Measurements from ENCODE around the gene ETFA. TPM values are rescaled to one million over a fixed set of nuclear protein-coding genes. Genes with fewer than 3 reads are reported as not detected.

The ETFA gene
- total RNA-seq, 1 donor from 2014 or later, result 81.2 TPM

GRCh38 chr15:76176059-76176458 lies 135.2 kb downstream of the ETFA start:
- H3K4me3 ChIP-seq, result no peak overlapping the region
- peaks cover 5% of the 10 kb centered on the region for H3K27me3 ChIP-seq (ENCODE audit: low read depth)
- no peak for TF ChIP-seq CTCF (IDR thresholded peaks at IDR 0.05)
- ATAC-seq, result no peak
- no peaks in the 10 kb centered on the region for H3K9me3 ChIP-seq
- DNase-seq, result no peak
- H3K36me3 ChIP-seq, result no peaks in the 10 kb centered on the region
- intact Hi-C loops (cut with DNase I), result no loop called here
- no peak overlapping the region for H3K27ac ChIP-seq
- no peaks in the 10 kb centered on the region for H3K4me1 ChIP-seq

- ATAC-seq (no peak), DNase-seq (no peak)
- no peak for TF ChIP-seq CTCF (IDR thresholded peaks at IDR 0.05)
- Histone ChIP-seq H3K27ac (no peak overlapping the region), H3K4me1 (peaks cover 3% of the 10 kb centered on the region), H3K4me3 (no peak overlapping the region), H3K36me3 (no peaks in the 10 kb centered on the region), H3K27me3 (ENCODE audit: low read depth) (peaks cover 5% of the 10 kb centered on the region), H3K9me3 (no peaks in the 10 kb centered on the region)
- intact Hi-C loops (cut with DNase I), result no loop called here
Observed at GRCh38 chr15:76175442-76175841, 135.8 kb downstream of the ETFA start.

GRCh38 chr15:76174654-76175053 lies 136.6 kb downstream of the ETFA start:
- no peak for ATAC-seq
- H3K4me1 ChIP-seq, result peaks cover 9% of the 10 kb centered on the region

GRCh38 chr15:76173317-76173834 lies 137.9 kb downstream of the ETFA start:
- peaks cover 5% of the 10 kb centered on the region for H3K27me3 ChIP-seq (ENCODE audit: low read depth)
- H3K9me3 ChIP-seq, result no peaks in the 10 kb centered on the region
- H3K4me3 ChIP-seq, result no peak overlapping the region
- DNase-seq (no peak), ATAC-seq (no peak)
- H3K27ac ChIP-seq, result no peak overlapping the region
- TF ChIP-seq CTCF (IDR thresholded peaks at IDR 0.05), result no peak
- intact Hi-C loops (cut with DNase I), result no loop called here
- H3K36me3 ChIP-seq, result no peaks in the 10 kb centered on the region
- H3K4me1 ChIP-seq, result peaks cover 13% of the 10 kb centered on the region

More at GRCh38 chr15:76174654-76175053, 136.6 kb downstream of the ETFA start:
- Histone ChIP-seq H3K27ac (no peak overlapping the region), H3K36me3 (no peaks in the 10 kb centered on the region), H3K9me3 (no peaks in the 10 kb centered on the region), H3K27me3 (ENCODE audit: low read depth) (peaks cover 5% of the 10 kb centered on the region), H3K4me3 (no peak overlapping the region)
- TF ChIP-seq CTCF (IDR thresholded peaks at IDR 0.05), result no peak
- no peak for DNase-seq
- intact Hi-C loops (cut with DNase I), result no loop called here

GRCh38 chr15:76172782-76173181 lies 138.5 kb downstream of the ETFA start:
- H3K27ac ChIP-seq, result no peak overlapping the region
- no peaks in the 10 kb centered on the region for H3K9me3 ChIP-seq
- peaks cover 5% of the 10 kb centered on the region for H3K27me3 ChIP-seq (ENCODE audit: low read depth)
- no peak overlapping the region for H3K4me3 ChIP-seq
- ATAC-seq (no peak), DNase-seq (no peak)
- no peak for TF ChIP-seq CTCF (IDR thresholded peaks at IDR 0.05)
- H3K36me3 ChIP-seq, result no peaks in the 10 kb centered on the region
- intact Hi-C loops (cut with DNase I), result no loop called here
- H3K4me1 ChIP-seq, result peaks cover 13% of the 10 kb centered on the region

All from lower lobe of right lung (tissue), 2 donors.